Ishikawa (cell line): Measurements from ENCODE around the gene ACTR3.

Experiments used
- EP300 ChIP-seq: IDR thresholded peaks from 2 replicates; pipeline ENCODE4 v1.6.1; 2012; ENCODE audit warnings: borderline replicate concordance
- MAX ChIP-seq: IDR thresholded peaks from 2 replicates; pipeline ENCODE4 v1.6.1; 2012
- TAF1 ChIP-seq: IDR thresholded peaks from 2 replicates; pipeline ENCODE4 v1.6.1; 2012; ENCODE audit warnings: low read depth, mild to moderate bottlenecking
- TCF12 ChIP-seq: IDR thresholded peaks from 2 replicates; pipeline ENCODE4 v1.6.1; 2012; ENCODE audit warnings: low read depth
- USF1 ChIP-seq: IDR thresholded peaks from 2 replicates; pipeline ENCODE4 v1.6.1; 2012
- ZBTB7A ChIP-seq: IDR thresholded peaks from 2 replicates; pipeline ENCODE4 v1.6.1; 2012; ENCODE audit warnings: low read depth

- TF ChIP-seq ZBTB7A (no peak), USF1 (no peak), TCF12 (no peak), TAF1 (no peak), EP300 (no peak), MAX (no peak)
Observed at GRCh38 chr2:113964436-113964835, 74.5 kb downstream of the ACTR3 start.
